ENCODE results near the gene CCDC122.

CCDC122 gene

GRCh38 chr13:43878892-43879754 is at the start of gene CCDC122:
CCDC122 (minus strand) TSS chr13:43879740; CDS start chr13:43869376, 10,364 bp downstream.
- in situ Hi-C loops (cut with MboI; ENCODE audit: low sequenced_read_pairs) = no loop called here

- in situ Hi-C loops (cut with MboI; ENCODE audit: low sequenced_read_pairs) = no loop called here
Measured at GRCh38 chr13:43924549-43925245, 45.2 kb upstream of the CCDC122 start.

GRCh38 chr13:43920965-43921674 is 41.6 kb upstream of the CCDC122 start:
- in situ Hi-C loops (cut with MboI; ENCODE audit: low sequenced_read_pairs) = no loop called here

GRCh38 chr13:43918636-43919035 is 39.1 kb upstream of the CCDC122 start:
- in situ Hi-C loops (cut with MboI; ENCODE audit: low sequenced_read_pairs) = no loop called here

- in situ Hi-C loops (cut with MboI; ENCODE audit: low sequenced_read_pairs) = no loop called here
Measured at GRCh38 chr13:43916828-43917227, 37.3 kb upstream of the CCDC122 start.

- in situ Hi-C loops (cut with MboI; ENCODE audit: low sequenced_read_pairs) = no loop called here
Measured at GRCh38 chr13:43915451-43915850, 35.9 kb upstream of the CCDC122 start.

GRCh38 chr13:43911871-43912270 is 32.3 kb upstream of the CCDC122 start:
- in situ Hi-C loops (cut with MboI; ENCODE audit: low sequenced_read_pairs) = no loop called here

GRCh38 chr13:43911278-43911677 is 31.7 kb upstream of the CCDC122 start:
- in situ Hi-C loops (cut with MboI; ENCODE audit: low sequenced_read_pairs) = no loop called here

- in situ Hi-C loops (cut with MboI; ENCODE audit: low sequenced_read_pairs) = no loop called here
Measured at GRCh38 chr13:43910856-43911255, 31.3 kb upstream of the CCDC122 start.

GRCh38 chr13:43908156-43909126 is 28.9 kb upstream of the CCDC122 start:
- in situ Hi-C loops (cut with MboI; ENCODE audit: low sequenced_read_pairs) = loop anchor here (10.0 kb wide), 1 partner anchor 526 kb away; no protein-coding TSS in a partner anchor

- in situ Hi-C loops (cut with MboI; ENCODE audit: low sequenced_read_pairs) = loop anchor here (10.0 kb wide), 1 partner anchor 529 kb away; no protein-coding TSS in a partner anchor
Measured at GRCh38 chr13:43905435-43906031, 26.0 kb upstream of the CCDC122 start.

GRCh38 chr13:43895940-43896339 is 16.4 kb upstream of the CCDC122 start:
- in situ Hi-C loops (cut with MboI; ENCODE audit: low sequenced_read_pairs) = no loop called here

GRCh38 chr13:43894438-43894837 is 14.9 kb upstream of the CCDC122 start:
- in situ Hi-C loops (cut with MboI; ENCODE audit: low sequenced_read_pairs) = no loop called here

GRCh38 chr13:43884222-43884621 is 4.7 kb upstream of the CCDC122 start:
- in situ Hi-C loops (cut with MboI; ENCODE audit: low sequenced_read_pairs) = no loop called here

GRCh38 chr13:43883631-43884030 is 4.1 kb upstream of the CCDC122 start:
- in situ Hi-C loops (cut with MboI; ENCODE audit: low sequenced_read_pairs) = no loop called here

- in situ Hi-C loops (cut with MboI; ENCODE audit: low sequenced_read_pairs) = no loop called here
Measured at GRCh38 chr13:43881580-43881979, 2.0 kb upstream of the CCDC122 start.

- in situ Hi-C loops (cut with MboI; ENCODE audit: low sequenced_read_pairs) = no loop called here
Measured at GRCh38 chr13:43880926-43881325, 1.4 kb upstream of the CCDC122 start.

- in situ Hi-C loops (cut with MboI; ENCODE audit: low sequenced_read_pairs) = no loop called here
Measured at GRCh38 chr13:43880214-43880855, 795 bp upstream of the CCDC122 start.

GRCh38 chr13:43879755-43880181 is 228 bp upstream of the CCDC122 start, which contains the start of gene LACC1:
LACC1 (plus strand) TSS chr13:43879904; CDS start chr13:43880986, 1,082 bp downstream.
- in situ Hi-C loops (cut with MboI; ENCODE audit: low sequenced_read_pairs) = no loop called here
